Stimulated activated CD8-positive, alpha-beta memory T cell treated with anti-CD3 and anti-CD28 coated beads, Interleukin-4, amount 100 ng/mL, for 48 hours (primary cell): Measurements from ENCODE around the gene COL9A1.

ENCODE experiments used
- DNase-seq: peaks from one replicate; pipeline ENCODE4 v3.0.0-alpha.2; 2020

The COL9A1 gene

GRCh38 chr6:70285201-70285600 is 17.7 kb downstream of the COL9A1 start:
- DNase-seq, result no peak

- no peak for DNase-seq
Observed at GRCh38 chr6:70282919-70283461, 19.9 kb downstream of the COL9A1 start.

- DNase-seq, result no peak
Observed at GRCh38 chr6:70282312-70282918, 20.5 kb downstream of the COL9A1 start.

- DNase-seq, result no peak
Observed at GRCh38 chr6:70281923-70282311, 21.0 kb downstream of the COL9A1 start.

GRCh38 chr6:70280400-70280853 is 22.5 kb downstream of the COL9A1 start:
- no peak for DNase-seq

GRCh38 chr6:70277470-70277869 is 25.4 kb downstream of the COL9A1 start:
- no peak for DNase-seq

GRCh38 chr6:70274338-70274737 is 28.5 kb downstream of the COL9A1 start:
- DNase-seq, result no peak

- no peak for DNase-seq
Observed at GRCh38 chr6:70272071-70272470, 30.8 kb downstream of the COL9A1 start.

- DNase-seq, result no peak
Observed at GRCh38 chr6:70270287-70271005, 32.4 kb downstream of the COL9A1 start.

GRCh38 chr6:70266142-70266541 is 36.7 kb downstream of the COL9A1 start:
- DNase-seq, result no peak

GRCh38 chr6:70264306-70264705 is 38.6 kb downstream of the COL9A1 start:
- no peak for DNase-seq

- DNase-seq, result no peak
Observed at GRCh38 chr6:70258483-70258882, 44.4 kb downstream of the COL9A1 start.

- DNase-seq, result no peak
Observed at GRCh38 chr6:70257768-70258273, 45.1 kb downstream of the COL9A1 start.

- DNase-seq, result no peak
Observed at GRCh38 chr6:70254784-70255183, 48.1 kb downstream of the COL9A1 start.

- DNase-seq, result no peak
Observed at GRCh38 chr6:70253923-70254322, 49.0 kb downstream of the COL9A1 start.

- no peak for DNase-seq
Observed at GRCh38 chr6:70252604-70253003, 50.3 kb downstream of the COL9A1 start.

GRCh38 chr6:70246118-70246517 is 56.8 kb downstream of the COL9A1 start:
- no peak for DNase-seq

GRCh38 chr6:70241991-70242420 is 60.9 kb downstream of the COL9A1 start:
- DNase-seq, result no peak

GRCh38 chr6:70241031-70241430 is 61.9 kb downstream of the COL9A1 start:
- DNase-seq, result no peak

- DNase-seq, result no peak
Observed at GRCh38 chr6:70236343-70236742, 66.5 kb downstream of the COL9A1 start.

- no peak for DNase-seq
Observed at GRCh38 chr6:70234561-70235236, 68.2 kb downstream of the COL9A1 start.

- no peak for DNase-seq
Observed at GRCh38 chr6:70231311-70231710, 71.6 kb downstream of the COL9A1 start.

GRCh38 chr6:70225055-70225454 is 77.8 kb downstream of the COL9A1 start:
- no peak for DNase-seq

GRCh38 chr6:70222439-70222749 is 80.5 kb downstream of the COL9A1 start:
- no peak for DNase-seq
